CD4-positive, alpha-beta T cell (primary cell): ENCODE measurements around the gene PTGDR. TPM values are rescaled to one million over a fixed set of nuclear protein-coding genes. Genes with fewer than 3 reads are reported as not detected.

ENCODE experiments used
- ATAC-seq: fragments of 200-7000 bp; cut with Tn5 transposase; one replicate; pipeline ENCODE4 v1.10.0; 2022; ENCODE audit warnings: mild to moderate bottlenecking; ENCODE audit not compliant: poor library complexity
- CTCF ChIA-PET: fragments of 350-600 bp; sonication (Branson Sonifier 250); formaldehyde crosslinking; loops from one replicate; lab custom pipeline; 2021; ENCODE audit warnings: antibody characterized with exemption, inconsistent platforms; lab: Charles Lee
- POLR2A ChIA-PET: fragments of 350-600 bp; sonication (Branson Sonifier 250); formaldehyde crosslinking; loops from one replicate; lab custom pipeline; 2021; ENCODE audit warnings: antibody characterized with exemption, inconsistent platforms; lab: Charles Lee
- DNase-seq, 14 experiments: peaks; one replicate each; pipeline ENCODE4 v3.0.0-alpha.2; 2013 to 2020; ENCODE audit warnings: mixed read lengths in 2 of 14
- H3K27ac ChIP-seq, 2 donors: one replicate each; pipeline versions ENCODE4 v1.5.1 to v1.7.0; 2013; ENCODE audit warnings: low read length in 2 of 2, low read depth in 1 of 2, mild to moderate bottlenecking in 1 of 2
- H3K27me3 ChIP-seq, 2 experiments: 1 replicate in 1 of 2; 2 replicates in 1 of 2; pipeline versions ENCODE4 v1.6.1 to v1.7.0; 2013; ENCODE audit warnings: low read length in 2 of 2, control low read depth in 1 of 2, mild to moderate bottlenecking in 1 of 2, moderate library complexity in 1 of 2; ENCODE audit not compliant: insufficient read depth in 2 of 2, control insufficient read depth in 1 of 2
- H3K36me3 ChIP-seq: one replicate; pipeline ENCODE4 v1.6.1; 2013; ENCODE audit warnings: low read length, control low read depth; ENCODE audit not compliant: insufficient read depth
- H3K4me1 ChIP-seq: one replicate; pipeline ENCODE4 v1.6.1; 2013; ENCODE audit warnings: low read length, control low read depth; ENCODE audit not compliant: insufficient read depth
- H3K4me3 ChIP-seq: one replicate; pipeline ENCODE4 v1.5.1; 2013; ENCODE audit warnings: mild to moderate bottlenecking, low read length, moderate library complexity
- H3K9me3 ChIP-seq, 2 experiments: 1 replicate in 1 of 2; 2 replicates in 1 of 2; pipeline versions ENCODE4 v1.6.1 to v1.7.0; 2013; ENCODE audit warnings: low read length in 2 of 2, mild to moderate bottlenecking in 2 of 2, control low read depth in 1 of 2, moderate library complexity in 1 of 2; ENCODE audit not compliant: control insufficient read depth in 1 of 2, insufficient read depth in 1 of 2
- H3K27ac Mint-ChIP-seq: one replicate; pipeline ENCODE4 v1.8.0; 2020; ENCODE audit warnings: mixed read lengths
- H3K27me3 Mint-ChIP-seq: one replicate; pipeline ENCODE4 v1.8.0; 2021; ENCODE audit warnings: mixed read lengths
- H3K36me3 Mint-ChIP-seq: one replicate; pipeline ENCODE4 v1.8.0; 2021; ENCODE audit warnings: low read depth, mixed read lengths
- H3K4me1 Mint-ChIP-seq: one replicate; pipeline ENCODE4 v1.8.0; 2021; ENCODE audit warnings: low read depth, mixed read lengths
- H3K4me3 Mint-ChIP-seq: one replicate; pipeline ENCODE4 v1.8.0; 2020; ENCODE audit warnings: mild to moderate bottlenecking, mixed read lengths
- H3K9me3 Mint-ChIP-seq: one replicate; pipeline ENCODE4 v1.8.0; 2020; ENCODE audit warnings: mixed read lengths
- CTCF ChIP-seq: fragments of 200-600 bp; IDR thresholded peaks from one replicate; pipeline ENCODE4 v1.8.0; 2022; ENCODE audit warnings: antibody characterized with exemption, mild to moderate bottlenecking
- intact Hi-C, 2 experiments: fragments of 100-400 bp; cut with DNase I in 1 of 2; cut with micrococcal nuclease in 1 of 2; formaldehyde crosslinking; loops; one replicate each; pipeline versions ENCODE4 v1.15.1 to v1.9.0; 2023 to 2025; cut with DNase I, micrococcal nuclease
- total RNA-seq, 174 experiments: library from RNA in 2 of 174; stranded (reverse) in 2 of 174; gene quantifications; one replicate each; pipeline ENCODE4 v1.2.3 and lab custom pipeline; 2021 to 2026

PTGDR gene
- total RNA-seq, 2 experiments from 2014 or later: 0.20 to 0.41 TPM

- H3K27me3 ChIP-seq: no peaks in the 10 kb centered on the region
- intact Hi-C loops: loop anchor here in 1 of 2 experiments (10.0 kb wide), 1 partner anchor 85 kb away; no protein-coding TSS in a partner anchor
- H3K36me3 ChIP-seq: no peaks in the 10 kb centered on the region
- H3K4me3 ChIP-seq: no peak overlapping the region
- POLR2A ChIA-PET: interaction anchor here (1.6 kb wide), 1 partner anchor 32 kb away, joined by 4 read pairs; no protein-coding TSS in a partner anchor
- peaks cover 20% of the 10 kb centered on the region for H3K27me3 Mint-ChIP-seq
- peaks cover 43% of the 10 kb centered on the region for H3K36me3 Mint-ChIP-seq
- no peak for TF ChIP-seq CTCF
- no peak overlapping the region for H3K27ac ChIP-seq
- peaks cover 21% of the 10 kb centered on the region for H3K4me1 ChIP-seq
- peaks cover 4% of the 10 kb centered on the region for H3K9me3 Mint-ChIP-seq
- H3K4me1 Mint-ChIP-seq: peaks cover 40% of the 10 kb centered on the region
- H3K9me3 ChIP-seq: peaks cover 4 to 12% of the 10 kb centered on the region in 2 experiments
- CTCF ChIA-PET: no interaction called here
- H3K4me3 Mint-ChIP-seq: peak overlapping the region; percentile 74
- ATAC-seq: no peak
- H3K27ac Mint-ChIP-seq: peak overlapping the region; percentile 40
- DNase-seq: no peak
These were observed 52.4 kb downstream of the PTGDR start for GRCh38 chr14:52319919-52320318.

- ChIA-PET CTCF (no interaction called here), POLR2A (interaction anchor here (1.3 to 2.4 kb wide), 2 partner anchors 11 to 13 kb away, joined by 3 to 9 read pairs; partner anchors contain the start of gene PTGER2)
- peaks cover 46% of the 10 kb centered on the region for H3K36me3 Mint-ChIP-seq
- H3K9me3 Mint-ChIP-seq: peaks cover 4% of the 10 kb centered on the region
- H3K27me3 ChIP-seq: no peaks in the 10 kb centered on the region
- peaks cover 4% of the 10 kb centered on the region for H3K36me3 ChIP-seq
- H3K4me1 Mint-ChIP-seq: peaks cover 25% of the 10 kb centered on the region
- no peaks in the 10 kb centered on the region for H3K27me3 Mint-ChIP-seq
- DNase-seq: peak in 4 of 14 experiments; percentile 13 to 70 (median 66)
- no peak for TF ChIP-seq CTCF
- H3K4me1 ChIP-seq: peaks cover 11% of the 10 kb centered on the region
- H3K4me3 Mint-ChIP-seq: no peak overlapping the region
- peaks cover 4 to 12% of the 10 kb centered on the region in 2 experiments for H3K9me3 ChIP-seq
- intact Hi-C loops: no loop called here
- H3K27ac Mint-ChIP-seq: peak overlapping the region; percentile 10
- no peak overlapping the region for H3K27ac ChIP-seq
- peak; percentile 46 for ATAC-seq
- no peak overlapping the region for H3K4me3 ChIP-seq
These were observed 57.6 kb downstream of the PTGDR start for GRCh38 chr14:52325126-52325525.

- ChIA-PET CTCF (no interaction called here), POLR2A (interaction anchor here (1.3 to 2.4 kb wide), 2 partner anchors 11 to 12 kb away, joined by 3 to 9 read pairs; partner anchors contain the start of gene PTGER2)
- peaks cover 25% of the 10 kb centered on the region for H3K4me1 Mint-ChIP-seq
- H3K4me3 Mint-ChIP-seq: no peak overlapping the region
- no peak overlapping the region for H3K27ac ChIP-seq
- H3K36me3 Mint-ChIP-seq: peaks cover 44% of the 10 kb centered on the region
- ATAC-seq (no peak), DNase-seq (no peak)
- H3K36me3 ChIP-seq: peaks cover 4% of the 10 kb centered on the region
- H3K4me1 ChIP-seq: peaks cover 11% of the 10 kb centered on the region
- H3K27me3 ChIP-seq: no peaks in the 10 kb centered on the region
- peaks cover 4 to 12% of the 10 kb centered on the region in 2 experiments for H3K9me3 ChIP-seq
- no peak for TF ChIP-seq CTCF
- H3K27ac Mint-ChIP-seq: peak overlapping the region; percentile 10
- intact Hi-C loops: no loop called here
- H3K27me3 Mint-ChIP-seq: no peaks in the 10 kb centered on the region
- H3K4me3 ChIP-seq: no peak overlapping the region
- peaks cover 4% of the 10 kb centered on the region for H3K9me3 Mint-ChIP-seq
These were observed 58.1 kb downstream of the PTGDR start for GRCh38 chr14:52325630-52326029.

Other genes starting within 250 kb of the PTGDR start
- under 1 TPM in 1 of 2 experiments, not detected in 1; 0.19 TPM for gene NID2, start 198.6 kb upstream of the PTGDR start, total RNA-seq
- gene PTGER2, start 46.6 kb downstream of the PTGDR start, total RNA-seq: 1 to 10 TPM; 4.3 to 4.8 TPM